ENCODE data around the gene TOMM40.
"Not testable (repeated sequence)": the region's sequence is repeated elsewhere in the genome, so short reads cannot be mapped to it uniquely, and the experiment has no call there.

TOMM40 gene

DNA sequence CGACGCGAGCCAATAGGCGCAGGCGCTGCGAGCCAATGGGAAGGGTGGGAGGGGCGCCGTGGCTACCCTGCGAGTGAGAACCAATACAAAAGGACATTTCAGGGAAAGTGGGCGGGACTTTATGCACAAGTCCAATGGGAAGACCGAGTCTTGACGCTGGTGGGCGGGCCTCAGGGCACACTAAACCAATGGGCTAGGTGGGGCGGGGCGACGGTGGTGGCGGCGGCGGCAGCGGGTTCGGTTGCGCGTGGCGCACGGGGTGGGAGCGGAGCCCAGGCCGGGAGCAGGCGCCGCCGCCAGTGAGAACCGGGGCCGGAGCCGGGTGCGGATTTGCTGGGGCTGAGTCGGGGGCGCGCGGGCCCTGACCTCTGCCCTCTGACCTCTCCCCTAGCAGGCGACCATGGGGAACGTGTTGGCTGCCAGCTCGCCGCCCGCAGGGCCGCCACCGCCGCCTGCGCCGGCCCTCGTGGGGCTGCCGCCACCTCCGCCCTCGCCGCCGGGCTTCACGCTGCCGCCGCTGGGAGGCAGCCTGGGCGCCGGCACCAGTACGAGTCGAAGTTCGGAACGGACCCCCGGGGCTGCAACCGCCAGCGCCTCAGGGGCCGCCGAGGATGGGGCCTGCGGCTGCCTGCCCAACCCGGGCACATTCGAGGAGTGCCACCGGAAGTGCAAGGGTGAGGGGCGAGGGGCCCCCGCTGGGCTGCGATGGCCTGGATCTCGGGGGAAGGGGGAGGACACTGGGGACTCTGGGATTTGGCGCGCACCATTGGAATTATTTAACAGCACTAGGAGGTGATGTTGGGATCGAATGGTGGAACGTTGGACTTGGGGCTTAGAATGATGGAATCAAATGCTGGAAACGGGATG is at the start of gene TOMM40:
TSS of gene TOMM40 (plus strand) at position 239 of the 867 bp plus-strand sequence. CDS start at position 401, 162 bp downstream.
- DNase-seq = peak; percentile 100

- no peak for DNase-seq
These were observed 45.8 kb upstream of the TOMM40 start for GRCh38 chr19:44845286-44845611.

DNA sequence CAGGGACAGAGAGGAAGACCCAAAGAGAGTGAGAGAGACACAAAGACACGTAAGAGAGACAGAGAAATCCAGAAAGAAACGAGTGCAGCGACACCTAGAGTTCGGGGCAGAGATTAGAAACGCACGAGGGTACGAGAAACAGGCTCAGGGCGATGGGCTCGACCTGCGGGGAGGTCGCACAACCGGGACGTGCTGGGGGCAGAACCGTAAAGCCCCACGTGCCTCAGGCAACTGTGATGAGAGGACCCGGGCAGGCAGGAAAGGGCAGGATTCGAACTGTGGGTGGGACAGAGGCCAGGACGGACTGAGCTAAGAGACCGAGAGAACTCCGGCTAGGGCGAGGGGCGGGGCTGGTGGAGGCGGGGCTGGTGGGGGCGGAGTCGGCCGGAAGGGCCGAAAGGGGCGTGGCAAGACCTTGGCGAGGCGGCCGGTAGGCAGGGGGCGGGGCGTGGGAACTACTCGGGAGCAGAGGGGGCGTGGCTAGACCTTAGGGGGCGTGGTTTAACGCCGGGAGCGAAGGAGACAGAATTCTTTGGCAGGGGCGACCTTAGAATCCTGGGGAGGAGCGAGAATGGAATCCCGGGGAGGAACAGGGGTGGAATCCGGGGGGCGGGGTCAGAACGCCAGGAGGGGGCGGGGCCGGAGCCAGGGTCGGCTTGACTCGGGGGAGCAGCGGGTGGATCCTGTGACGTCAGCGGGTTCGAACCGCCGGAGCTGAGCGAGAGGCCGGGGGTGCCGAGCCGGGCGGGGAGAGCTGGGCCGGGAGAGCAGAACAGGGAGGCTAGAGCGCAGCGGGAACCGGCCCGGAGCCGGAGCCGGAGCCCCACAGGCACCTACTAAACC is 45.2 kb upstream of the TOMM40 start, which contains the start of gene NECTIN2:
TSS of gene NECTIN2 (plus strand) at position 686 of the 843 bp plus-strand sequence. CDS start 229 bp downstream, outside the sequence.
- peak; percentile 90 for DNase-seq

GRCh38 chr19:44846455-44847143 is 44.5 kb upstream of the TOMM40 start:
- no peak for DNase-seq

- DNase-seq = no peak
These were observed 43.7 kb upstream of the TOMM40 start for GRCh38 chr19:44847144-44848035.

DNA sequence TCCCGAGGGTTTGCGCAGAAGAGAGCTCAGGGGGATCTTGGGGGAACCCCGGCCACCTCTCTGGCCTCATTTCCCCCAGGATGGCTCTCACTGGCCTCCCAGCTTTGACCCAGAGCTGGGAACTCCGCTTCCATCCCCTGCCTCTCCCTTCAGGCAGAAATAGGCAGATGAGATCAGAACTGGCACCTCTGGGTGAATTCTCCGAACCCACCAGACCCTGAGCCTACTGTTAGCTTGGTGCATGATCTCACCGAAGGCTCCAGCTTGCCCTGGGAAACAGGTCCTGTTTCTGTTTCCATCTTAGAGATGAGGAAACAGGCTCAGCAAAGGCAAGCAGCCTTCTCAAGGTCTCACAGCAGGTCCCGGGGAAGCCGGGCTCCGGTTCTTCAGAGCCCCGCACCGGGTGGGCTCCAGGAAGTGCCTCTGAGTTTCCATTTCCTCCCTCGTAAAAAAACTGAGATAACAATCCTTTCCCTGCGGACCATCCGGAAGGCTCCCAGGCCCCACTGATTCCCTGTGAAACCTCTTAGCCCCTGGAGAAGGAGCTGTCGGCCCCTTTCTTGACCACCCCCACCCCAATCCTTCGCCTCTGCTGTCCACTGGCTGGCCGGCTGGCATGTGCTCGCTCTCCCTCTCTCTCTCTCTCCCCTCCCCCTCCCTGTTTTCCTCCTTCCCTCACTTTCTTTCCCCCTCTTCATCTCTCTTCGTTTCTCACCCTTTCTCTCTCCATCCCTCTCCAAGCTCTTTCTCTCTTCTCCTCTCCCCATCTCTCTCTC is 42.8 kb upstream of the TOMM40 start:
- no peak for DNase-seq

GRCh38 chr19:44848812-44849447 is 42.1 kb upstream of the TOMM40 start:
- no peak for DNase-seq

DNA sequence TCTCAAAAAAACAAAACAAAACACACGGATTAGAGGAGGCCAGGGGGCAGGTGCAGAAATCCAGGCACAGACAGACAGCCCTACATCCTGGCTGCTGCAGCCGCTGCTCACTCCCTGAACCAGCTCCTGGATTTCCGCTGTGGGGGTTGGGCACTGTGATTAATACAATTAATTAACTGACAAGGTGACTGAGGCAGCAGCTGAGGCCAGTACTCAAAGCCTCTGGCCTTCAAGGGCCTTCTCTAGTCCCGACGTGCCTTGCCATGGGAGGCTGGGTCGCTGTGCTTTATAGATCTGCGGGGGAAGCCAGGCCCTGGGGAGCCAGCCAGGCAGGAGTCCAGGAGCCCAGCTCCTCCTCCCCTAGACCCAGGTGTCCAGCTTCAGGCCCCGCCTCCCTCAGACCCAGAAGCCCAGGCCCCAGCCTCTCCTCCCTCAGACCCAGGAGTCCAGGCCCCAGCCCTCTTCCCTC is 40.4 kb upstream of the TOMM40 start:
- no peak for DNase-seq

DNA sequence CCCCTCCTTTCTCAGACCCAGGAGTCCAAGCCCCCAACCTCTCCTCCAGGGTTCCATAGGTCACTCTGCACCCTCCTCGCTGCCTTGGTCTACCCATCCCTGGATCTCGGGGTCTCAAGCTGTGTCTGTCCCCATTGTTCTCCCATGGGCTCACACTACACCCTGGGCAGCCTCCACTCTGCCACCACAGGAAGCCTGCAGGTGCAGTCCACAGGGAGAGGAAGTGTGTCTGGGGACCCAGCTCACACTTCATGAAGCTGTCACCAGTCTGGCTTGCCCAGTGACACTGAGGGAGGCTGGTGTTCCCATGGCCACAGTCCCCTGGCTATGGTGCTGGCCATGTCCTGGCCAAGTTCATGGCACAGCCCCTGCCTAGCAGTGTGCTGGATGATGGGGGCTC is 39.6 kb upstream of the TOMM40 start:
- DNase-seq = no peak

DNA sequence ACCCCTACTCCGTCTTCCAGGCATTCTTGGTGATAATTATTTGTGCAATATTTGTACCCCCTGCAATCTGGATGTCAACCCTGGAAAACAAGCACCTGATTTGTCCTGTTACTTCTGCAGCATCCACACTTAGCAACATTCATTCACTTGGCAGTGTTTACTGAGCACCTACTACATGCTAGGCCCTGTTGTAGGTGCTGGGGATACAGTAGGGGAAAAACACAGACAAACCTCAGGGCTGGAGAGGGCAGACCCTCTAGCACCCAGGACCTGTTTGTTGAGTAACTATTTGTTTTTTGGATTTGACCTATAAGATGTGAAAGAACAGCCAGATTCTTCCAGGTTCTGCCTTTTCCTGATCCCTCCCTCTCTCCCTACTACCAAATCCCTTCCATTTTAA is 35.4 kb upstream of the TOMM40 start:
- DNase-seq = no peak

DNA sequence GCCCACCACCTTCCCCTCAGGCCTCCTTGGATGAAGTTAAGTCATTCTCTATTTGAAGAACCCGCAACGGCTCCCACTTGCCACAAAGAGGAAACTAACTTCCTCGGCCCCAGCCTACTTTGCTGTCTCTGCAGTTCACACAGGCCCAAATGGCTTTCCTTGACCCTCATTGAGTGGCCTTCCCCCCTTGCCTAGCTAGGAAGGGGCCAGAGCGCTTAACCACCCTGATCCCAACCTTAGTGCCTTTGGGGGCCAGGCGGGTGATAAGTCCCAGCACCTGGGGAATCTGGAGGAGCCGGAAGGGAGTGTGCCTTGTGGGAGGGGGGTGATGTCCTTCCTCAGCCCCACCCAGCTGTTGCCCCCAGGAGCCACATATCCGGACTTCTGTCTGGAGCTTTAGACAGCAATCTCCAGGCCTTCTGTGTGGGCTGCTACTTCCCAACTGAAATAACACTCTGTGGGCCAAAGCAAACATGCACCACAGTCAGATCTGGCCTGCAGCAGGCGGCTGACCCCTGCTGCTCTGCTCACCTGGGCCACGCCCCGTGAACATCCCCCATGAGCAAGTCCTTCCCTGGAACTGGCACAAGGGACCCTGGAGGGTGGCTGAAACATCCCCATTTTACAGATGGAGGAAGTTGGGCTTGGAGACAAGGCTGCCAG is 34.5 kb upstream of the TOMM40 start:
- DNase-seq = peak; percentile 26

DNA sequence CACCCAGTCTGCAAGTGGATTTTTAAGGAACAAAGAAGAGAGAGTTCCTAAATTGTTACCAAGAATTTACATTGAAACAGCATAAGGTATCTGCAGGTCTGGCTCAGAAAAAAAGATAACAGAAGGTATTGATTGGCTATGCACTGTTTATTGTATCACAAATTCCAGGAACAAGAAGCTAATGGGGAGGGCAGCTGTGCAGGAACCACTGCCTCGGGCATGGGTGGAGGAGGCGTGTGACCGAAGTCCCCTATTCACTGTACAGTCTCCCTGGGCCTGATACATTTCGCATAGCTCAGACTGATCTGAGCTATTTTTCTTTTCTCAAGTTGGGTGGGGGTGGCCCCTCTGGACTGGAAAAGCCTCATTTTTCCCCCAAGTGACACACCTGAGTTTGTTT is 33.2 kb upstream of the TOMM40 start:
- no peak for DNase-seq

DNA sequence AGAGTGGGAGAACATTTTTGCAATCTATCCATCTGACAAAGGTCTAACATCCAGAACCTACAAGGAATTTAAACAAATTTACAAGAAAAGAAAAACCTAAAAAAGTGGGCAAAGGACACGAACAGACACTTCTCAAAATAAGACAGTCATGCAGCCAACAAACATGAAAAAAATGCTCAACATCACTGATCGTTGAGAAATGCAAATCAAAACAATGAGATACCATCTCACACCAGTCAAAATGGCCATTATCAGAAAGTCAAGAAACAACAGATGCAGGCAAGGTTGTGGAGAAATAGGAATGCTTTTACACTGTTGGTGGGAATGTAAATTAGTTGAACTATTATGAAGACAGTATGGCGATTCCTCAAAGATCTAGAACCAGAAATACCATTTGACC is 29.5 kb upstream of the TOMM40 start:
- not testable (repeated sequence) for DNase-seq

DNA sequence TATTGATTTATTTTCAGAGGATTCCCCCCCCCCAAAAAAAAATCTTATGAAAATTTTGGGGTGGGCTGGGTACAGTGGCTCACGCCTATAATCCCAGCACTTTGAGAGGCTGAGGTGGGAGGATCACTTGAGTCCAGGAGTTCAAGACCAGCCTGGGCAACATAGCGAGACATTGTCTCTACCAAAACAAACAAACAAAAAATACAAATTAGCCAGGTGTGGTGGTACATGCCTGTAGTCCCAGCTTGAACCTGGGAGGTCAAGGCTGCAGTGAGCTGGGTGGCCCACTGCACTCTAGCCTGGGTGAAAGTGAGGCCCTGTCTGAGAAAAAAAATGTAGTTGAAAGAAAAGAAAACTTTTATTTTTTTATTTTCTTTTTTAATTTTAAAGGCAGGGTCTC is 27.1 kb upstream of the TOMM40 start:
- no peak for DNase-seq

GRCh38 chr19:44865196-44865767 is 25.8 kb upstream of the TOMM40 start:
- DNase-seq = no peak

- DNase-seq = no peak
These were observed 24.4 kb upstream of the TOMM40 start for GRCh38 chr19:44866664-44867063.

- no peak for DNase-seq
These were observed 23.5 kb upstream of the TOMM40 start for GRCh38 chr19:44867578-44867977.

DNA sequence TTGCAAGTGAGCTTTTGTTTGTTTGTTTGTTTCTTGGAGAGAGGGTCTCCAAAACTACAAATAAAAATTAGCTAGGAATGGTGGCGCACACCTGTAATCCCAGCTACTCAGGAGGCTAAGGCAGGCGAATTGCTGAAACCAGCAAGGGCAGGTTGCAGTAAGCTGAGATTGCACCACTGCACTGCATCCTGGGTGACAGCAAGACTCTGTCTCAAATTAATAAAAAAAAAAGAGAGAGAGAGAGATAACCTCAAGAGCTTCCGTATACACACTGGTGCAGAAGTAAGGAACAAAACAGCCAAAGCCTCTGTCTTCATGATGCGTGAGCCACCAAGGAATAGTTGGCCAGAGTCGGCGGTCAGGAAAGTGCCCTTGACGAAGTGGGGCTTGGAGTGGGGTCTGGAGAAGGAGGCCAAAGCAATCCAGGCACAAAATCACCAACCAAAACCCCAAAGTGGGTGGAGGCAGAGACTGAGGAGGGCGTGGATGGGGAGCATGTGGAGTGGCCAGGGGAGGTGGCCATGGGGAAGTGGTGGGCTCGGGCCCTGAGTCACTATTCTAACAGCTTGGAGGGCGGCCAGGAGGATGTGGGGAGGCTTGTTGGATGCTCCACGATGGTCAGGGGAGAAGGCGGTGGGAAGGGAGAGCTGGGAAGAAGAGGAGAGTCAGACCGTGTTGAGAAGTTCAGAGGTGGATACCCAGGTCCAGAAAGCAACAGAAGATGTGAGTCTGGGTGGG is 21.2 kb upstream of the TOMM40 start:
- no peak for DNase-seq

GRCh38 chr19:44871809-44872208 is 19.2 kb upstream of the TOMM40 start:
- DNase-seq = no peak
